ENCODE data around the gene MAPKBP1.

DNA sequence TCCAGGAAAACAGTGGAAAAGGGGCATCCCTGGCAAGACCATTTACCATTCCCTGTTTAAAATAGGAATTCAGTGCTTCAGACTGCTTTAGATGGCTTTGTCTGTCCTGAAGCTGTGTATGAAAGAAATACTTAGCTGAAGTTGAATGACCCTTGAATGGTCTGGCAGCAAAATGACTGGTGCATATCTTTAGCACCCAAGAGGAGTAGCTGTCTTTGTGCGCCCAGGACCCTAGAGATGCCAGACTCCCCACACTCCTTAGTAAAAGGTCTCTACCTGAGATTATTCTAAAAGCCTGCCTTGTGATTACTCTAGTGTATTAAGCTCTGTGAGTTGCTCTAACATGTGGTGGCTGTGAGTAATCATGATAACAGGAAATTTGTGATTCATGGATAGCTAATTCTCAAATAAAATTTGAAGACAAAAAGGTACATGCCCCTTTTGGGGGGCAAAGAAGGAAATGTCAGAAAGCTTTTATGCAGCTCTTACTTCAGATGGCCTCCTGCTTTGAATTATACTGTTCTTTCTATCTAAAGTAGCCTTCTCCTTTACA lies 3.2 kb downstream of the MAPKBP1 start:
- TF ChIP-seq, protein P1, sequence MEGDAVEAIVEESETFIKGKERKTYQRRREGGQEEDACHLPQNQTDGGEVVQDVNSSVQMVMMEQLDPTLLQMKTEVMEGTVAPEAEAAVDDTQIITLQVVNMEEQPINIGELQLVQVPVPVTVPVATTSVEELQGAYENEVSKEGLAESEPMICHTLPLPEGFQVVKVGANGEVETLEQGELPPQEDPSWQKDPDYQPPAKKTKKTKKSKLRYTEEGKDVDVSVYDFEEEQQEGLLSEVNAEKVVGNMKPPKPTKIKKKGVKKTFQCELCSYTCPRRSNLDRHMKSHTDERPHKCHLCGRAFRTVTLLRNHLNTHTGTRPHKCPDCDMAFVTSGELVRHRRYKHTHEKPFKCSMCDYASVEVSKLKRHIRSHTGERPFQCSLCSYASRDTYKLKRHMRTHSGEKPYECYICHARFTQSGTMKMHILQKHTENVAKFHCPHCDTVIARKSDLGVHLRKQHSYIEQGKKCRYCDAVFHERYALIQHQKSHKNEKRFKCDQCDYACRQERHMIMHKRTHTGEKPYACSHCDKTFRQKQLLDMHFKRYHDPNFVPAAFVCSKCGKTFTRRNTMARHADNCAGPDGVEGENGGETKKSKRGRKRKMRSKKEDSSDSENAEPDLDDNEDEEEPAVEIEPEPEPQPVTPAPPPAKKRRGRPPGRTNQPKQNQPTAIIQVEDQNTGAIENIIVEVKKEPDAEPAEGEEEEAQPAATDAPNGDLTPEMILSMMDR (IDR thresholded peaks at IDR 0.05) = no peak
- no peak for TF ChIP-seq POLR2A (IDR thresholded peaks at IDR 0.05)

All from heart left ventricle (tissue), 13 donors.